ENCODE measurements around the gene SULF2.
"Not testable (repeated sequence)": the region's sequence is repeated elsewhere in the genome, so short reads cannot be mapped to it uniquely, and the experiment has no call there.

Gene SULF2

DNA sequence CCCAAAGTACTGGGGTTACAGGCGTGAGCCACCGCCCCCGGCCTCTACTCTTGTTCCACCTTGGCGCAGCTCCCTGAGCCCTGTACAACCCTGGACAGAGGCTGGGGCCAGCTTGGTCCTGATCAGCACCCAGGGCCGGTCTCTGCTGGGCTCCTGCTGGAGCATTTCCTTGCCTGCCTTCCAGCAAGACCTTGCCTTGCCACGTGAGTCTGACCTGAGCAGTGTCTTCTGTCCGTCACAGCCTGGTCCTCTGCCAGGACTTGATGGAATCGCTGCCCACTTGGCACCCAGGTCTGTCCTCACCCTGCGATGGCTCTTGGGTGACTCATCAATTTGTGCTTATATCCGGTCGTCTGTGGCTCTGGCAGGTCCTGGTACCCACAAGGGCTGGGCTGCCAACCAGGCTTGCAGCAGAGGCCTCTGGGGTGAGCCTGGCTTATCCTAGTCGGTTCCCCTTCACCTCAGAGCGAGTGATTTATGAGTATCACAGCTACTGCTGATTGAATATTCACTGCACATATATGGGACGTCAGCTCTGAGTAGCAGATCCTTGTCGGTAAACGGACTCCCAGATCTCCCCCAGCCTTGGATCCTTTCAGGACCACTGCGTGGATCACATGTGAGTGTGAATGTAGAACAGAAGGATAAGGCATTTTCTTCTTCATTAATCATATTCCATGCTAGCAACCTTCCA, 10.1 kb upstream of the SULF2 start:
- TF ChIP-seq, protein P1, sequence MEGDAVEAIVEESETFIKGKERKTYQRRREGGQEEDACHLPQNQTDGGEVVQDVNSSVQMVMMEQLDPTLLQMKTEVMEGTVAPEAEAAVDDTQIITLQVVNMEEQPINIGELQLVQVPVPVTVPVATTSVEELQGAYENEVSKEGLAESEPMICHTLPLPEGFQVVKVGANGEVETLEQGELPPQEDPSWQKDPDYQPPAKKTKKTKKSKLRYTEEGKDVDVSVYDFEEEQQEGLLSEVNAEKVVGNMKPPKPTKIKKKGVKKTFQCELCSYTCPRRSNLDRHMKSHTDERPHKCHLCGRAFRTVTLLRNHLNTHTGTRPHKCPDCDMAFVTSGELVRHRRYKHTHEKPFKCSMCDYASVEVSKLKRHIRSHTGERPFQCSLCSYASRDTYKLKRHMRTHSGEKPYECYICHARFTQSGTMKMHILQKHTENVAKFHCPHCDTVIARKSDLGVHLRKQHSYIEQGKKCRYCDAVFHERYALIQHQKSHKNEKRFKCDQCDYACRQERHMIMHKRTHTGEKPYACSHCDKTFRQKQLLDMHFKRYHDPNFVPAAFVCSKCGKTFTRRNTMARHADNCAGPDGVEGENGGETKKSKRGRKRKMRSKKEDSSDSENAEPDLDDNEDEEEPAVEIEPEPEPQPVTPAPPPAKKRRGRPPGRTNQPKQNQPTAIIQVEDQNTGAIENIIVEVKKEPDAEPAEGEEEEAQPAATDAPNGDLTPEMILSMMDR (IDR thresholded peaks at IDR 0.05; ENCODE audit: borderline replicate concordance, insufficient read depth, low read depth, low read length) = no peak
- no peak overlapping the region for H3K4me3 ChIP-seq (ENCODE audit: low read depth, low read length)

DNA sequence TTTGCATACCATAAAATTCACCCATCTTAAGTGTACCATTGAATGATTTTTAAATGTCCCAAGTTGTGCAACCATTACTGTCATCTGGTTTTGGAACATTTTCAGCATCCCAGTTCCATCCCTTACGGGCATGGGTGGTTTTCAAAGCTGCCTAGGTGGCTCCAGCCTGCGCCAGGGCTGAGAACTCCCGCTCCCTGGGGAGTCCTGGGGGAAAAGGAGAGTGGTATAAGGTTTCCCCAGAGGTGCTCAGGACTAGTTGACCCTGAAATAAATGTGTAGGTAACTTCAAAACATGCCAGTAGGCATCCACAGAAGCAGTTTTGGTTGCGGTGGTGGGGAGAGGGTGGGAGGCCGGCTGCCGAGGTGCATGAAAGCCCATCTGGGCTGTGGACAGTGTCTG, 9.0 kb upstream of the SULF2 start:
- not testable (repeated sequence) for H3K4me3 ChIP-seq (ENCODE audit: low read depth, low read length)

DNA sequence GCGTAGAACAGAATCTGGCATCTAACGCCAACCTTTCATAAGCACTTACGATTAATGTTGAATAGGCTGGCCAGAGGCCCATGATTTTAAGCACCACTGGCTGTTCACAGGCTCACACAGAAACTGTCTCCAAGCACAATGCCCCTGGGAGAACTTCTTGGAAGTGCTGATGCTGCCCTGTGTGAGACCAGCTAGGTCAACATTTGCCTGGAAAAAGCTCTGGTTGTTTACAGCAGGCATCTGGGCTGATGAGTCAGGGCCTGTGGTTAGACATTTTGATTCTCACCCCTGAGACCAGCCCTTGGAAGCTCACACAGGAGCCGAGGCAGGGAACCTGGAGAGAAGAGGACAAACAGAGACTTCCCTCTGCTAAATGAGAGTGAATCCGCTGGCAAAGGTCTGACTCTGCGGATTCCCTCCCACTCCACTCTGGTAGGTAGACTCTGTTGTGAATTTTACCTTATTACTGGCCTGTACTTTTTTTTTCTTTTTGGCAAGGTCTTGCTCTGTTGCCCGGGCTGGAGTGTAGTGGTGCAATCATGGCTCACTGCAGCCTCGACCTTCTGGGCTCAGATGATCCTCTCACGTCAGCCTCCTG, 6.8 kb upstream of the SULF2 start:
- TF ChIP-seq, protein P1 (IDR thresholded peaks at IDR 0.05; ENCODE audit: borderline replicate concordance, insufficient read depth, low read depth, low read length) = no peak
- no peak overlapping the region for H3K4me3 ChIP-seq (ENCODE audit: low read depth, low read length)

DNA sequence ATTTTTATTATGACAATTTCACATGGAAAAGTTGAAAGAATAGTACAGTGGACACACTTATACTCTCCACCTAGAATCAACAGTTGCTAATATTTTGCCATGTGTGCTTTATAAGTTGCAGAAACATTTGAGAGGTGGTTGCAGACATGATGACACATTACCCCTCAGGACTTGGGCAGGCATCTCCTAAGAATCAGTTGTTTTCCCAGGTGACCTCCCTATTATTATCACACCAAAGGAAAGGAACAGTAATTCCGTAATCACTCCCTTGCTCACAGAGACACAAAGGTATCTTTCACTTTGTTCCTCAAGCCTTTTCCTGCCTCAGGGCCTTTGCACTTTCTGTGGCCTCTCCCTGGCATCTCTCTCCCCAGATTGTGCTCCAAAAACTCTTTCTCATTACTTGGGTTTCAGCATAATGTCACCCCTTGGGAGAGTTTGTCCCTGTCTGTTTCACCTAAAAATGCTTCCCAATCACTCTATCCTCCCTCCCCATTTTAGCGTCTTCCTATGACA, 5.9 kb upstream of the SULF2 start:
- H3K4me3 ChIP-seq (ENCODE audit: low read depth, low read length) = no peak overlapping the region
- TF ChIP-seq, protein P1 (IDR thresholded peaks at IDR 0.05; ENCODE audit: borderline replicate concordance, insufficient read depth, low read depth, low read length) = no peak

DNA sequence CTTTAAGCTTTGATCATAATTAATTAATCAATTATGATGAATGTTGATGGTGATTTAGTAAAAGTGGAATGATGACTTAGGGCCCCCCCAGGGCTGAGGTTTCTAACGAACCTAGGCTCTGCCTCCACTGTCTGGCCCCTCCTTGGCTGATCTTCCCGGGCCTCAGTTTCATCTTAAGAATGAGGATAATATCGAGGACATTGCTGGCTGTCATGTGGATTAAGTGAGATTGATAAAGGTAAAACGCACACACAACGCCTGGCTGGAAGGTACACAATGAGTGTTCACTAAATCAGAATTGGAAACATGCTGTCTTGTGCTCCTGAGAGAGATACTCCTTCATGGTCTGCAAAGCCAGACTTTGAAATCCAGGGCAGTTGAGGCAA, 5.3 kb upstream of the SULF2 start:
- TF ChIP-seq, protein P1 (IDR thresholded peaks at IDR 0.05; ENCODE audit: borderline replicate concordance, insufficient read depth, low read depth, low read length) = no peak
- H3K4me3 ChIP-seq (ENCODE audit: low read depth, low read length) = no peak overlapping the region

DNA sequence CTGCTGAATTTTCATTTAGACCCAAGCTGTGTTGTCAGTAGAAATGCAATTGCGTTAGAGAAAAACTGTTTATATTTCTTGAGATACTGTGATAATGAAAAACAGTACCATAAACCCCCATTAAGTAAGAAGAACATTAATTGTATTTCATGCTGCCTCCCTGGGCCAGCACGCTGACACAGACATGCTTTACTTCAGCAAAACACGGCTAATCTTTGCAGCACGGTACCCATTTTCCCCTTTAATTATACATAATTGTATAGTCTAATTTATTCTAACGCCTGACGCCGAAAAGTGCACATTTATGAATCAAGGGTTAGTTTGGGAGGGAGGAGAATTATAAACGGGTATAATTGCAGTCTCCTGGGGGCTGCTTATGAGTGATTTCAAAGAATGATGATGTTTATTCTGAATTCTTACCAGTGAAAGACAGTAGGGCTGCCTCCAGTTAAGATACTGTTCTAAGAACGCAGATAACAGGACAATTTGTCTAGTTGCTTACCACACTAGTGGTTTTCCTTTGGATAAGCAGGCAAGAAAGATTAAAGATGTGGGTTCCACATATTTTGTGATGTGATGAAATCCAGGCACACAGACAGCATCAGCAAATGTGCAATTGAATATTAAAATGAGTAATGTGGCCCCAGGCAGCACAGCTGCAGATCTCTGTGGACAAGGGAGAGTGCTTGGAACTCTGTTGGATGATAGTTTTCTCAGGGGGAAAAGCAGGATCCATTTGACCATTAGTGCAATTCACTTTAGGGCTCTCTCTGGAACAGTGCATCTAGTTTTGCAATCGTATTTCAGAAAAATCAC, 4.7 kb upstream of the SULF2 start:
- H3K4me3 ChIP-seq (ENCODE audit: low read depth, low read length) = no peak overlapping the region
- TF ChIP-seq, protein P1 (IDR thresholded peaks at IDR 0.05; ENCODE audit: borderline replicate concordance, insufficient read depth, low read depth, low read length) = no peak

DNA sequence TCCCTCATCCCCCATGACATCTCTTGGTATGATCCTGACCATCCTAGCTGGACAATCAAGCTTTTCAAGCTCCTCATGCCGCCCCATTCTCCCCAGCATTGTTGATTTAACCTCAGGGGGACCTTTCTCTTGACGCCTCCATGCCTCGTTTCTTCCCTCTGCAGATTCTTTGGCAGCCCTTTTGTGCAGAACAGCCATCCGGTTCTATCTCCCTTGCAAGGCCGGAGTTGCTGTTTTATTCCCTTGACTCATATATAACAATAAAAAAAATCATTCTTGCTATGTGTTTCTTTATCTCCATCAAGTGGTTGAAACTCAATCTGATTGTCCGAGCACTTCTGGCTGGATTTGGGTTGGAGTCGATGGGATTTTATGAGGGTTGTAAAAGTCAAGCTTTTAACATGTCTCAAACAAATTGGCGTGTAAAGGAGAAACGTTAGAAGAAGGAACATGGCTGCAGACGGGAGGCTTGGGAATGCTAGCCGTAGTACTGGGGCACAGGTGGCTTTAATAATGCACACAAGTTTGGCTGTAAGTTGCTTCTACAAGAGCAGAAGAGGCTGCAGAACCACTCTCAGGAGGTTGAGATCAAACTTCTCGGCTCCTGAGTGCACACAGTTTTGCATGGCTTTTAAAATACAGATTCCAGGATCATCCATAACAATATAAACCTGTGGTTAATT, 3.9 kb upstream of the SULF2 start:
- no peak overlapping the region for H3K4me3 ChIP-seq (ENCODE audit: low read depth, low read length)
- TF ChIP-seq, protein P1 (IDR thresholded peaks at IDR 0.05; ENCODE audit: borderline replicate concordance, insufficient read depth, low read depth, low read length) = no peak

Measured in GM12875 (cell line).